ENCODE data around the gene PARP12.
A peak's percentile ranks its signal among the peaks of the same experiment; 100 is the strongest.

Gene PARP12

DNA sequence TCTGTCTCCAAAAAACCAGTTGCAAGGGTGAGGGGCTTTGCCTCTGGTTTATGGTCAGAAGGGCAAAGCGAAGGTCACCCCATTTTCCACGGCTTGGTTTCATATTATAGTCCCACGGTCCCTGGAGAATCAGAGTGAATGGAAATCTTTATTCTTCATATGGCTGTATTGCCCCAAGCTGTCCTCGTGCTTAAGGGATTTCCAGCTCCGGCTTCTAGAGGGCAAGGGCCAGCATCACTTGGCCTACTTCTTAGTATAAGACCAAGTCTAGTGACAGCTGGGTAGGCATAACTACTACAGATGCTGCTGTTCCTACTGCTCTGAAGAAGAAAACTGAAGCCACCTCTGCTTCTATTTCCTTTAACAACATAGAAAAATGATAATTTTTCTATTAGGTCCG lies 63.2 kb downstream of the PARP12 start:
- Histone ChIP-seq H3K27ac (no peak overlapping the region), H3K4me2 (no peak overlapping the region), H4K20me1 (peaks cover 0 to 7% (median 0%) of the 10 kb centered on the region in 11 experiments; a peak in 2 of 22 replicates), H3K36me3 (no peaks in the 10 kb centered on the region; a peak in 1 of 22 replicates), H3K27me3 (no peaks in the 10 kb centered on the region), H3K4me3 (no peak overlapping the region), H3K9me3 (replicated peaks in 1 of 11) (no peaks in the 10 kb centered on the region), H3K9ac (no peak overlapping the region), H3K4me1 (peaks cover 3 to 13% (median 11%) of the 10 kb centered on the region in 10 experiments; a peak in 17 of 20 replicates)
- TF ChIP-seq Cebpa-rat (IDR thresholded peaks at IDR 0.05), result no peak

- Histone ChIP-seq H3K36me3 (no peaks in the 10 kb centered on the region; a peak in 1 of 22 replicates), H3K4me2 (no peak overlapping the region), H3K27ac (no peak overlapping the region), H3K9ac (no peak overlapping the region), H4K20me1 (peaks cover 0 to 7% (median 0%) of the 10 kb centered on the region in 11 experiments; a peak in 2 of 22 replicates), H3K9me3 (replicated peaks in 1 of 11) (no peaks in the 10 kb centered on the region), H3K4me1 (peaks cover under 1 to 15% (median 13%) of the 10 kb centered on the region in 10 experiments; a peak in 17 of 20 replicates), H3K27me3 (no peaks in the 10 kb centered on the region), H3K4me3 (no peak overlapping the region)
- TF ChIP-seq Cebpa-rat (IDR thresholded peaks at IDR 0.05), result no peak
Observed at GRCh38 chr7:139998572-139998971, 64.2 kb downstream of the PARP12 start.

GRCh38 chr7:139995017-139995915 lies 67.5 kb downstream of the PARP12 start:
- peak overlapping the region in 8 of 11 experiments; percentile 18 to 68 (median 50); a peak in 15 of 22 replicates for H3K4me2 ChIP-seq
- no peak for TF ChIP-seq Cebpa-rat (IDR thresholded peaks at IDR 0.05)
- peaks cover 17 to 43% (median 37%) of the 10 kb centered on the region in 10 experiments for H3K4me1 ChIP-seq
- H3K9me3 ChIP-seq (replicated peaks in 1 of 11), result no peaks in the 10 kb centered on the region
- no peaks in the 10 kb centered on the region for H3K27me3 ChIP-seq
- H3K27ac ChIP-seq, result no peak overlapping the region
- H3K9ac ChIP-seq, result no peak overlapping the region
- H3K36me3 ChIP-seq, result no peaks in the 10 kb centered on the region; a peak in 1 of 22 replicates
- no peak overlapping the region for H3K4me3 ChIP-seq
- H4K20me1 ChIP-seq, result no peaks in the 10 kb centered on the region; a peak in 1 of 22 replicates

DNA sequence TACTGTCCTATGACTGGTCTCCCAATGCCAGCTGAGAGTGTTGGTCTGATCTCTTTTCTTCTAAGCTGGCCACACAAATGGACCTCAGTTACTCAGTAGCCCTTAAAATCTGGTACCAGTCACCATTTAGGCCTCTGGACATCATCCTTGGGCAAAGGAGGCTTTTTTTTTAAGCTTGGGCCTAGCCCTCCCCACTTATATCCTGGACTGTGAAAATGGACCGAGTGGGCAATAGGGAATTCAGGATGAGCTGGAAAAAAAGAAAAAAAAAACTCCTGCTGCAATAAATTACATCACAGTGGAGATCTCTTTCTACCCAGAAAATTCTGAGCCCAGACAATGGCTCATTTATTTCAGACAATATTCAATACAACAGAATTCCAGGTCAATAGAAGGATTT lies 68.4 kb downstream of the PARP12 start:
- Histone ChIP-seq H3K4me2 (peak overlapping the region in 7 of 11 experiments; percentile 31 to 68 (median 50); a peak in 11 of 22 replicates), H3K27me3 (no peaks in the 10 kb centered on the region), H4K20me1 (peaks cover 0 to 3% (median 0%) of the 10 kb centered on the region in 11 experiments; a peak in 2 of 22 replicates), H3K4me1 (peaks cover 25 to 52% (median 46%) of the 10 kb centered on the region in 10 experiments), H3K27ac (no peak overlapping the region), H3K9ac (no peak overlapping the region), H3K4me3 (no peak overlapping the region), H3K36me3 (no peaks in the 10 kb centered on the region; a peak in 1 of 22 replicates), H3K9me3 (replicated peaks in 1 of 11) (no peaks in the 10 kb centered on the region)
- TF ChIP-seq Cebpa-rat (IDR thresholded peaks at IDR 0.05), result no peak

GRCh38 chr7:139993592-139993991 lies 69.2 kb downstream of the PARP12 start:
- Histone ChIP-seq H3K36me3 (no peaks in the 10 kb centered on the region; a peak in 2 of 22 replicates), H3K4me3 (no peak overlapping the region), H3K9ac (no peak overlapping the region), H3K4me1 (peaks cover 33 to 60% (median 54%) of the 10 kb centered on the region in 10 experiments), H4K20me1 (peaks cover 0 to 8% (median 0%) of the 10 kb centered on the region in 11 experiments; a peak in 2 of 22 replicates), H3K27me3 (no peaks in the 10 kb centered on the region), H3K9me3 (replicated peaks in 1 of 11) (no peaks in the 10 kb centered on the region), H3K27ac (no peak overlapping the region), H3K4me2 (no peak overlapping the region)
- TF ChIP-seq Cebpa-rat (IDR thresholded peaks at IDR 0.05), result no peak

GRCh38 chr7:139993169-139993568 lies 69.6 kb downstream of the PARP12 start:
- TF ChIP-seq Cebpa-rat (IDR thresholded peaks at IDR 0.05), result no peak
- no peak overlapping the region for H3K9ac ChIP-seq
- no peak overlapping the region for H3K27ac ChIP-seq
- peaks cover 0 to 4% (median 0%) of the 10 kb centered on the region in 11 experiments; a peak in 3 of 22 replicates for H3K36me3 ChIP-seq
- H3K4me1 ChIP-seq, result peaks cover 34 to 64% (median 58%) of the 10 kb centered on the region in 10 experiments
- H3K27me3 ChIP-seq, result no peaks in the 10 kb centered on the region
- H3K4me2 ChIP-seq, result peak overlapping the region in 6 of 11 experiments; percentile 36 to 86 (median 60); a peak in 7 of 22 replicates
- H4K20me1 ChIP-seq, result peaks cover 0 to 12% (median 0%) of the 10 kb centered on the region in 11 experiments; a peak in 2 of 22 replicates
- H3K4me3 ChIP-seq, result no peak overlapping the region
- H3K9me3 ChIP-seq (replicated peaks in 1 of 11), result no peaks in the 10 kb centered on the region

DNA sequence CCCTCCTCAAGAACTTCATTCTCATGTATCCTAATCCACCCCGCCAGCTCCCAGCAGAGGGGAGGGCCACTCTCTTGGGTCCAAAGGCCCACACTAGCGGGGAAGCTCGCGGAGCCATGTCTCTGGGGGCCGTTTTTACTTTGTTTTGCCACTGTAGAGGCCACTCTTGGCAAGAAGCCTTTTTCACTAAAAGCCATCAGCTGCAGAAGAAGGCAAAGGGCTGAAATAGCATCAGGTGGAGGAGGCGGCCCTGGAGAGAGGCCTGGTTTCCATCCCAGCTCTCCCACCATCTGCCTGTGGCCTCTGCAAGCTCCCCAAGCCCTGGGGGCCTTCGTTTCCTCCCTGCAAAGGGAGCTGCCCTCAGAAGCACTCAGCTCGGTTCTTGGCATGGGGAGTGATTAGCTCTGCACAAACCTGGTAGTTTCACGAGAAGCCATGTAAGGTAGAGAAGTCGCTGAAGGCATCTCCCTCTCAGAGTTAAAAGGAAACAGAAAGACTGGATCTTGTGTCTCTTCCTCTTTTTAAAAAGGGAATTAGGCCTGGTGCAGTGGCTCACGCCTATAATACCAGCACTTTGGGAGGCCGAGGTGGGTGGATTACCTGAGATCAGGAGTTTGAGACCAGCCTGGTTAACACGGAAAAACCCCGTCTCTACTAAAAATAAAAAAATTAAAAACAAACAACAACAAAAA lies 70.3 kb downstream of the PARP12 start:
- peaks cover 34 to 66% (median 59%) of the 10 kb centered on the region in 10 experiments for H3K4me1 ChIP-seq

DNA sequence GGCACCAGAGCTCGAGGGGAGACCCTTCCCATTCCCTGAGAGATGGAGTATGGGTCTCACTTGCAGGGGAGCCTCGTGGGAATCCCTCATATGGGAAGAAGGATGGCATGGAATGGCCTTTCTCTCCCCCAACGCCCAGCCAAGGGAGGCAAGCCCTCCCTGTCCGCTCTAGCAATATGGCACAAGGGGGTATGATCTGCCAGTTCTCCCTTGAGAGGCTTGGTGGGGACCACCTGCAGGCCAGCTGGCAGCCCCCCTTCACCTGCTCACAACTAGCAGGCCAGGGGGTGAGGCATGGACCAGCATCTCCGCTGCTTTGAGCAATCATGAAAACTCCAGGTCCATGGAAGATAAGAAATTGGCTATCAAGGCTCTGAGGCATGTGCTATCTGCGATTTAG lies 70.8 kb downstream of the PARP12 start:
- no peaks in the 10 kb centered on the region for H3K27me3 ChIP-seq
- peaks cover 34 to 66% (median 59%) of the 10 kb centered on the region in 10 experiments for H3K4me1 ChIP-seq
- peaks cover 0 to 17% (median 0%) of the 10 kb centered on the region in 11 experiments; a peak in 5 of 22 replicates for H3K36me3 ChIP-seq
- H3K9ac ChIP-seq, result no peak overlapping the region
- TF ChIP-seq Cebpa-rat (IDR thresholded peaks at IDR 0.05), result no peak
- H3K4me2 ChIP-seq, result peak overlapping the region; percentile 36 to 86 (median 57)
- no peak overlapping the region for H3K27ac ChIP-seq
- H3K9me3 ChIP-seq (replicated peaks in 1 of 11), result peaks cover 0 to 4% (median 0%) of the 10 kb centered on the region in 11 experiments; a peak in 1 of 22 replicates
- H4K20me1 ChIP-seq, result peaks cover 0 to 18% (median 0%) of the 10 kb centered on the region in 11 experiments; a peak in 2 of 22 replicates
- H3K4me3 ChIP-seq, result no peak overlapping the region

More for the DNA sequence above, 70.3 kb downstream of the PARP12 start:
- H4K20me1 ChIP-seq, result peaks cover 0 to 18% (median 0%) of the 10 kb centered on the region in 11 experiments; a peak in 2 of 22 replicates
- no peaks in the 10 kb centered on the region for H3K27me3 ChIP-seq
- peak overlapping the region; percentile 36 to 86 (median 57) for H3K4me2 ChIP-seq
- H3K27ac ChIP-seq, result no peak overlapping the region
- H3K36me3 ChIP-seq, result peaks cover 0 to 11% (median 0%) of the 10 kb centered on the region in 11 experiments; a peak in 2 of 22 replicates
- no peaks in the 10 kb centered on the region for H3K9me3 ChIP-seq (replicated peaks in 1 of 11)
- TF ChIP-seq Cebpa-rat (IDR thresholded peaks at IDR 0.05), result no peak
- H3K4me3 ChIP-seq, result no peak overlapping the region
- H3K9ac ChIP-seq, result 0 out of 22 replicates have a peak overlapping the region, but pooled peaks of 1 of the 11 experiments have one; percentile 2

Data from BLaER1 treated with 17β-estradiol and CSF1 and Interleukin-3, amounts not matched to agents 10 nM and 100 nM (cell line).